Ovary (tissue), 3 donors: ENCODE measurements around the gene TMEM196.

ENCODE experiments used
- EP300 ChIP-seq: sonication (generic); formaldehyde crosslinking; IDR thresholded peaks from one replicate; pipeline ENCODE4 v1.6.1; 2017; ENCODE audit warnings: antibody characterized with exemption
- TF ChIP-seq, protein P1 (sequence below), 3 donors: fragments of 450-650 bp in 2 of 3; fragments of 200-600 bp in 1 of 3; IDR thresholded peaks; one replicate each; pipeline versions ENCODE4 v1.5.1 to v1.8.0; 2016 to 2022; ENCODE audit warnings: antibody characterized with exemption in 3 of 3, mild to moderate bottlenecking in 1 of 3
- donor health status: DM: no; HTN: no; CAD: no.

DNA sequence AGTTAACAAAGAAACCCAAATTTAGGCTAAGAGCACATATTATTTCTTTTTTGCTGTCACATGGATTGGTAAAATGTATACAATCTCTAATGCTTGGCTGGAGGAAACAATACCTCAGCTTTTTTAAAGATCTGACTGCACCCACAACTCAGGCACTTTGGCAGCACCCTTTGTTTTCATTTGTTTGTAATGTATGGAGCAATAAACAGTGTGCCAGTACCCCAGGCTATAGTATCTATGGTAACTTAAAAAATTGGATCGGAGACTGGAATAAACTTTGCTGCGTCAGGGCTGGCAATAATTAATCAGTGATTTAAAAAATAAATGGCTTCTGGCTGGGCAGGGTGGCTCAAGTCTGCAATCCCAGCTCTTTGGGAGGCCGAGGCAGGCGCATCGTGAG lies 91.8 kb downstream of the TMEM196 start:
- TF ChIP-seq, protein P1, sequence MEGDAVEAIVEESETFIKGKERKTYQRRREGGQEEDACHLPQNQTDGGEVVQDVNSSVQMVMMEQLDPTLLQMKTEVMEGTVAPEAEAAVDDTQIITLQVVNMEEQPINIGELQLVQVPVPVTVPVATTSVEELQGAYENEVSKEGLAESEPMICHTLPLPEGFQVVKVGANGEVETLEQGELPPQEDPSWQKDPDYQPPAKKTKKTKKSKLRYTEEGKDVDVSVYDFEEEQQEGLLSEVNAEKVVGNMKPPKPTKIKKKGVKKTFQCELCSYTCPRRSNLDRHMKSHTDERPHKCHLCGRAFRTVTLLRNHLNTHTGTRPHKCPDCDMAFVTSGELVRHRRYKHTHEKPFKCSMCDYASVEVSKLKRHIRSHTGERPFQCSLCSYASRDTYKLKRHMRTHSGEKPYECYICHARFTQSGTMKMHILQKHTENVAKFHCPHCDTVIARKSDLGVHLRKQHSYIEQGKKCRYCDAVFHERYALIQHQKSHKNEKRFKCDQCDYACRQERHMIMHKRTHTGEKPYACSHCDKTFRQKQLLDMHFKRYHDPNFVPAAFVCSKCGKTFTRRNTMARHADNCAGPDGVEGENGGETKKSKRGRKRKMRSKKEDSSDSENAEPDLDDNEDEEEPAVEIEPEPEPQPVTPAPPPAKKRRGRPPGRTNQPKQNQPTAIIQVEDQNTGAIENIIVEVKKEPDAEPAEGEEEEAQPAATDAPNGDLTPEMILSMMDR (IDR thresholded peaks at IDR 0.05) = no peak
- TF ChIP-seq EP300 = no peak
